HG02759 (cell line): ENCODE data around the gene COL6A5.
"Not testable (repeated sequence)": the region's sequence is repeated elsewhere in the genome, so short reads cannot be mapped to it uniquely, and the experiment has no call there.

Source experiments
- ATAC-seq: cut with Tn5 transposase; IDR thresholded peaks from one replicate; pipeline ENCODE4 v1.9.1; 2021; ENCODE audit warnings: mild to moderate bottlenecking, moderate library complexity; ENCODE audit not compliant: unreplicated experiment

Gene COL6A5

GRCh38 chr3:130430266-130430665 lies 84.8 kb downstream of the COL6A5 start:
- ATAC-seq: no peak

GRCh38 chr3:130432086-130432485 lies 86.6 kb downstream of the COL6A5 start:
- not testable (repeated sequence) for ATAC-seq

GRCh38 chr3:130433306-130433705 lies 87.8 kb downstream of the COL6A5 start:
- ATAC-seq: no peak

- no peak for ATAC-seq
Measured at GRCh38 chr3:130442284-130442683, 96.8 kb downstream of the COL6A5 start.

- ATAC-seq: not testable (repeated sequence)
Measured at GRCh38 chr3:130446840-130447239, 101.4 kb downstream of the COL6A5 start.

- not testable (repeated sequence) for ATAC-seq
Measured at GRCh38 chr3:130448155-130448554, 102.7 kb downstream of the COL6A5 start.

GRCh38 chr3:130456540-130456939 lies 111.1 kb downstream of the COL6A5 start:
- ATAC-seq: no peak

- no peak for ATAC-seq
Measured at GRCh38 chr3:130457671-130458070, 112.2 kb downstream of the COL6A5 start.

- no peak for ATAC-seq
Measured at GRCh38 chr3:130459944-130460343, 114.5 kb downstream of the COL6A5 start.

GRCh38 chr3:130462089-130462488 lies 116.6 kb downstream of the COL6A5 start:
- ATAC-seq: no peak

GRCh38 chr3:130463221-130463620 lies 117.7 kb downstream of the COL6A5 start:
- ATAC-seq: no peak

- ATAC-seq: no peak
Measured at GRCh38 chr3:130465521-130465920, 120.0 kb downstream of the COL6A5 start.

- no peak for ATAC-seq
Measured at GRCh38 chr3:130468311-130468710, 122.8 kb downstream of the COL6A5 start.

GRCh38 chr3:130470126-130470525 lies 124.7 kb downstream of the COL6A5 start:
- ATAC-seq: no peak

GRCh38 chr3:130473416-130473815 lies 127.9 kb downstream of the COL6A5 start:
- no peak for ATAC-seq

GRCh38 chr3:130480736-130481135 lies 135.3 kb downstream of the COL6A5 start:
- no peak for ATAC-seq

GRCh38 chr3:130488288-130488687 lies 142.8 kb downstream of the COL6A5 start:
- no peak for ATAC-seq

- no peak for ATAC-seq
Measured at GRCh38 chr3:130488769-130489450, 143.4 kb downstream of the COL6A5 start.

- ATAC-seq: no peak
Measured at GRCh38 chr3:130490241-130490640, 144.8 kb downstream of the COL6A5 start.

- ATAC-seq: no peak
Measured at GRCh38 chr3:130491431-130491830, 146.0 kb downstream of the COL6A5 start.

- ATAC-seq: no peak
Measured at GRCh38 chr3:130504701-130505100, 159.2 kb downstream of the COL6A5 start.

GRCh38 chr3:130506031-130506430 lies 160.6 kb downstream of the COL6A5 start:
- ATAC-seq: no peak

GRCh38 chr3:130507746-130508145 lies 162.3 kb downstream of the COL6A5 start:
- ATAC-seq: no peak
